Adrenal gland (tissue), 12 donors: ENCODE data around the gene VEGFA. TPM values are rescaled to one million over a fixed set of nuclear protein-coding genes. Genes with fewer than 3 reads are reported as not detected.

Source experiments
- DNase-seq, 7 donors: peaks; one replicate each; pipeline ENCODE4 v3.0.0-alpha.2; 2019 to 2020
- H3K27ac ChIP-seq, 5 donors: fragments of 200-600 bp; sonication (generic) in 4 of 5; 1 replicate in 3 of 5; 2 replicates in 2 of 5; pipeline versions ENCODE4 v1.5.1 to v1.8.0; 2016 to 2020; ENCODE audit warnings: mild to moderate bottlenecking in 1 of 5
- H3K27me3 ChIP-seq: fragments of 200-600 bp; 2 replicates; pipeline ENCODE4 v1.8.0; 2021
- H3K36me3 ChIP-seq, 2 donors: fragments of 200-600 bp; replicated peaks in 1 of 2; 1 replicate in 1 of 2; 2 replicates in 1 of 2; pipeline versions ENCODE4 v1.5.1 to v1.8.0; 2018 to 2022
- H3K4me1 ChIP-seq, 2 donors: fragments of 200-600 bp; replicated peaks in 1 of 2; 1 replicate in 1 of 2; 2 replicates in 1 of 2; pipeline versions ENCODE4 v1.5.1 to v1.8.0; 2018 to 2021
- H3K4me3 ChIP-seq, 4 donors: fragments of 200-600 bp; sonication (generic) in 3 of 4; one replicate each; pipeline ENCODE4 v1.5.1; 2016 to 2018
- H3K9me3 ChIP-seq, 3 donors: fragments of 200-600 bp; sonication (generic) in 1 of 3; replicated peaks in 1 of 3; 1 replicate in 2 of 3; 2 replicates in 1 of 3; pipeline versions ENCODE4 v1.5.1 to v1.8.0; 2016 to 2021
- CTCF ChIP-seq, 6 experiments: fragments of 450-650 bp in 4 of 6; fragments of 200-600 bp in 2 of 6; sonication (generic) in 1 of 6; IDR thresholded peaks; 1 replicate in 5 of 6; 2 replicates in 1 of 6; pipeline versions ENCODE4 v1.5.1 to v1.8.0; 2016 to 2021; ENCODE audit warnings: antibody characterized with exemption in 6 of 6, mild to moderate bottlenecking in 2 of 6, moderate library complexity in 1 of 6
- POLR2A ChIP-seq, 2 donors: fragments of 450-650 bp; IDR thresholded peaks; one replicate each; pipeline ENCODE4 v1.6.1; 2017; ENCODE audit warnings: antibody characterized with exemption in 2 of 2, mild to moderate bottlenecking in 2 of 2, moderate library complexity in 1 of 2
- WGBS, 4 donors: extraction: QIAGEN DNeasy Blood & Tissue Kit in 2 of 4; methylation state at CpG; one replicate each; pipeline versions ENCODE4 v1.1.5 to v1.1.7; 2013 to 2017; 5-methylcytosine and 5-hydroxymethylcytosine counted together
- intact Hi-C, 2 donors: fragments of 100-400 bp; cut with DNase I; formaldehyde crosslinking; loops; one replicate each; pipeline versions ENCODE4 v1.14.1 to v1.15.0; 2022 to 2023
- polyA plus RNA-seq, 3 donors: library from polyadenylated mRNA; stranded (reverse); fragments of 200-250 nt in 2 of 3; fragments of 350-450 nt in 1 of 3; fragmentation: Illumina TruSeq in 1 of 3; extraction: RNeasy Lipid Tissue Mini Kit (QIAGEN cat#74804) in 1 of 3; gene quantifications; one replicate each; pipeline ENCODE4 v1.2.3, GENCODE V29; 2013 to 2014
- total RNA-seq, 9 donors: library from RNA; depleted of rRNA in 4 of 9; stranded (reverse); fragments of >200 nt in 4 of 9; fragments of 120-200 nt in 1 of 9; fragmentation: NEBNext Ultra II Directional in 1 of 9; extraction: Animal tissue kit (Norgen Biotek cat#: 25700) in 1 of 9; gene quantifications; one replicate each; pipeline versions ENCODE4 v1.1.0 to v1.2.4, GENCODE V29; 2013 to 2023
- donor health status: healthy with polysubstance abuse.
- donor health status: Bipolar disorder and iron deficiency.
- donor health status: DM: yes; HTN: yes; CAD: no.
- donor health status: DM: no; HTN: no; CAD: no.
- donor health status: DM: no; HTN: no; CAD: no.
- donor health status: DM: yes; HTN: yes; CAD: no.

Gene VEGFA
- total and polyA plus RNA-seq, 12 donors: 31.5 to 343 (median 101) TPM

GRCh38 chr6:43768983-43769525 is 957 bp upstream of the VEGFA start:
- 30 to 46% (median 42%) methylated on average over 3 to 8 of the region's 8 CpGs for WGBS, 4 donors
- Histone ChIP-seq H3K27me3 (no peaks in the 10 kb centered on the region), H3K4me1 (peaks cover 19 to 22% of the 10 kb centered on the region in 2 donors), H3K27ac (peak overlapping the region in 2 of 5 donors; percentile 97), H3K9me3 (no peaks in the 10 kb centered on the region), H3K36me3 (no peaks in the 10 kb centered on the region), H3K4me3 (no peak overlapping the region)
- peak in 6 of 7 donors; percentile 55 to 66 (median 58) for DNase-seq
- TF ChIP-seq CTCF (IDR thresholded peaks at IDR 0.05): no peak
- TF ChIP-seq POLR2A (IDR thresholded peaks at IDR 0.05): no peak
- intact Hi-C loops: loop anchor here (2.0 to 5.0 kb wide), 4 partner anchors 102 to 308 kb away; no protein-coding TSS in a partner anchor

- peak; percentile 80 to 93 (median 88) for DNase-seq
- Histone ChIP-seq H3K4me1 (peaks cover 34 to 37% of the 10 kb centered on the region in 2 donors), H3K36me3 (no peaks in the 10 kb centered on the region), H3K27me3 (no peaks in the 10 kb centered on the region), H3K27ac (peak overlapping the region; percentile 88 to 97 (median 94)), H3K4me3 (peak overlapping the region; percentile 43 to 97 (median 80)), H3K9me3 (no peaks in the 10 kb centered on the region)
- WGBS, 4 donors: 0% methylated on average over 30 to 84 of the region's 84 CpGs
- TF ChIP-seq CTCF (IDR thresholded peaks at IDR 0.05) (no peak), POLR2A (IDR thresholded peaks at IDR 0.05) (peak; percentile 39 to 83)
- intact Hi-C loops: loop anchor here in 1 of 2 donors (5.0 kb wide), 1 partner anchor 67 kb away; no protein-coding TSS in a partner anchor
These were observed 580 bp downstream of the VEGFA start for GRCh38 chr6:43770372-43771209.

- Histone ChIP-seq H3K4me1 (peaks cover 42 to 45% of the 10 kb centered on the region in 2 donors), H3K27me3 (no peaks in the 10 kb centered on the region), H3K9me3 (no peaks in the 10 kb centered on the region), H3K27ac (peak overlapping the region; percentile 88 to 97 (median 94)), H3K4me3 (peak overlapping the region; percentile 43 to 97 (median 80)), H3K36me3 (no peaks in the 10 kb centered on the region)
- DNase-seq: peak; percentile 78 to 84 (median 81)
- TF ChIP-seq CTCF (IDR thresholded peaks at IDR 0.05) (no peak), POLR2A (IDR thresholded peaks at IDR 0.05) (peak; percentile 12 to 73)
- intact Hi-C loops: loop anchor here in 1 of 2 donors (5.0 kb wide), 1 partner anchor 66 kb away; no protein-coding TSS in a partner anchor
- WGBS, 4 donors: 0 to 2% (median 0%) methylated on average over 8 to 66 of the region's 66 CpGs
These were observed 1.3 kb downstream of the VEGFA start for GRCh38 chr6:43771210-43771857.
